Stimulated activated CD8-positive, alpha-beta memory T cell treated with anti-CD3 and anti-CD28 coated beads, Interleukin-7, amount 100 ng/mL, for 24 hours (primary cell): Measurements from ENCODE around the gene MANBA.

Source experiments
- DNase-seq: peaks from one replicate; pipeline ENCODE4 v3.0.0-alpha.2; 2020; ENCODE audit warnings: low read depth

MANBA gene

GRCh38 chr4:102594000-102594399 lies 166.8 kb downstream of the MANBA start:
- DNase-seq: no peak

- no peak for DNase-seq
Observed at GRCh38 chr4:102593147-102593546, 167.6 kb downstream of the MANBA start.

- DNase-seq: no peak
Observed at GRCh38 chr4:102592256-102592655, 168.5 kb downstream of the MANBA start.

- DNase-seq: no peak
Observed at GRCh38 chr4:102589743-102590142, 171.0 kb downstream of the MANBA start.

- no peak for DNase-seq
Observed at GRCh38 chr4:102586644-102587021, 174.1 kb downstream of the MANBA start.

GRCh38 chr4:102586002-102586643 lies 174.6 kb downstream of the MANBA start:
- DNase-seq: no peak

- no peak for DNase-seq
Observed at GRCh38 chr4:102585329-102585728, 175.4 kb downstream of the MANBA start.

- DNase-seq: no peak
Observed at GRCh38 chr4:102584091-102584490, 176.7 kb downstream of the MANBA start.
